OCI-LY7 (cell line): ENCODE measurements around the gene ITGA8. TPM values are rescaled to one million over a fixed set of nuclear protein-coding genes. Genes with fewer than 3 reads are reported as not detected.

ENCODE experiments used
- BruUV-seq: library from RNA; stranded (reverse); fragments of 400-500 nt; replicated peaks from 2 replicates; lab custom pipeline; 2021; lab: Mats Ljungman, UMichigan
- CTCF ChIA-PET: fragments of 300-600 bp; sonication (Branson Sonifier 250); formaldehyde crosslinking; loops from one replicate; lab custom pipeline; 2022; ENCODE audit warnings: antibody characterized with exemption; ENCODE audit not compliant: unreplicated experiment; lab: Charles Lee
- POLR2A ChIA-PET: fragments of 300-600 bp; sonication (Branson Sonifier 250); formaldehyde crosslinking; loops from one replicate; lab custom pipeline; 2022; ENCODE audit warnings: antibody characterized with exemption; lab: Charles Lee
- DNase-seq: peaks from one replicate; pipeline ENCODE4 v3.0.0-alpha.2; 2015; ENCODE audit warnings: low spot score
- H2AFZ ChIP-seq: fragments of 200-600 bp; sonication (generic), shearing (Covaris generic); 2 replicates; pipeline ENCODE4 v1.6.1; 2014; ENCODE audit warnings: mild to moderate bottlenecking, antibody characterized with exemption, low read length, moderate library complexity
- H3K27ac ChIP-seq: fragments of 200-600 bp; sonication (generic); 2 replicates; pipeline ENCODE4 v1.5.1; 2014; ENCODE audit warnings: mixed run types, low read depth, mild to moderate bottlenecking, moderate library complexity, low read length, inconsistent platforms; ENCODE audit not compliant: poor library complexity, severe bottlenecking
- H3K36me3 ChIP-seq: fragments of 200-600 bp; sonication (generic); 2 replicates; pipeline ENCODE4 v1.6.1; 2014; ENCODE audit warnings: mild to moderate bottlenecking, antibody characterized with exemption, low read length, moderate library complexity, mixed read lengths; ENCODE audit not compliant: insufficient read depth
- H3K4me1 ChIP-seq: fragments of 200-600 bp; sonication (generic); 2 replicates; pipeline ENCODE4 v1.5.1; 2014; ENCODE audit warnings: mild to moderate bottlenecking, low read length; ENCODE audit not compliant: insufficient read depth, poor library complexity, severe bottlenecking
- H3K4me2 ChIP-seq: fragments of 200-600 bp; sonication (generic); 2 replicates; pipeline ENCODE4 v1.6.1; 2014; ENCODE audit warnings: mild to moderate bottlenecking, low read length
- H3K4me3 ChIP-seq: fragments of 200-600 bp; sonication (generic); 2 replicates; pipeline ENCODE4 v1.5.1; 2014; ENCODE audit warnings: mild to moderate bottlenecking, low read depth, low read length; ENCODE audit not compliant: poor library complexity, severe bottlenecking
- H3K79me2 ChIP-seq: fragments of 200-600 bp; sonication (generic); 2 replicates; pipeline ENCODE4 v1.6.1; 2016; ENCODE audit warnings: low read depth, mild to moderate bottlenecking, low read length, moderate library complexity, mixed read lengths; ENCODE audit not compliant: insufficient read depth
- H3K9me2 ChIP-seq: fragments of 200-600 bp; sonication (generic); 2 replicates; pipeline ENCODE4 v1.6.1; 2016; ENCODE audit warnings: mild to moderate bottlenecking, low read length, mixed read lengths; ENCODE audit not compliant: insufficient read depth
- H3K9me3 ChIP-seq: fragments of 200-600 bp; sonication (generic); 2 replicates; pipeline ENCODE4 v1.6.1; 2014; ENCODE audit warnings: mild to moderate bottlenecking, mixed run types, low read length, mixed read lengths
- H4K20me1 ChIP-seq: fragments of 200-600 bp; sonication (generic); 2 replicates; pipeline ENCODE4 v1.6.1; 2014; ENCODE audit warnings: mild to moderate bottlenecking, antibody characterized with exemption, low read length, moderate library complexity, mixed read lengths; ENCODE audit not compliant: insufficient read depth
- CTCF ChIP-seq: fragments of 200-600 bp; sonication (generic); conservative IDR thresholded peaks from 2 replicates; pipeline ENCODE4 v1.5.1; 2014; ENCODE audit warnings: mild to moderate bottlenecking, antibody characterized with exemption, low read length, moderate library complexity, mixed read lengths
- EZH2phosphoT487 ChIP-seq: fragments of 200-600 bp; sonication (generic); IDR thresholded peaks from 2 replicates; pipeline ENCODE4 v1.6.1; 2018; ENCODE audit warnings: low read depth, borderline replicate concordance, mild to moderate bottlenecking, mixed run types, antibody characterized with exemption, low read length, moderate library complexity, mixed read lengths
- intact Hi-C: fragments of 100-400 bp; cut with micrococcal nuclease; formaldehyde crosslinking; loops from one replicate; pipeline ENCODE4 v1.10.0; 2022; ENCODE audit not compliant: unreplicated experiment
- total RNA-seq, 2 experiments: library from RNA; depleted of rRNA in 1 of 2; stranded (reverse); fragments of >200 nt in 1 of 2; shearing (Covaris generic) in 1 of 2; gene quantifications; 2 replicates each; pipeline ENCODE4 v1.2.3, GENCODE V29; 2014 to 2022

ITGA8 gene
- total RNA-seq, 2 experiments from 2014 or later = not detected

DNA sequence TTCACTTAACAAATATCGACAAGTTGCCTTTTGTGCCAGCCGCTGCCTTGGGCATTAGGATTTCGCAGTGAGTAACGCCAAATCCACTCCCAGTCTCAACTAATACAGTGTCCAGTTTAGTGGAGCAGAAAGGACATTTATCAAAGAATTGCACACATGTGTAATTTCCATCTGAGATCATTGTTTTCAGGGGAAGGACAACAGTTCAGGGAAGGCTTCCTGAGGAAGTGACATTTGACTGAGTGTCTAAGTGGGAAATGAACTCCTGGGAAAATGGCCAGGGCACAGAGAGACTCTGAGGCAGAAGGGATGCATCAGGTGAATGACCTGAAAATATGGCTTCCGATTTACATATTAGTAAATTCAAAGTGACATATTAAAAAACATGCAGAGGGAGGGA is 89.4 kb downstream of the ITGA8 start:
- no peak for DNase-seq
- TF ChIP-seq CTCF = no peak
- TF ChIP-seq EZH2phosphoT487 = no peak
- Histone ChIP-seq H4K20me1 (no peaks in the 10 kb centered on the region), H3K4me2 (no peak overlapping the region), H3K27ac (no peak overlapping the region), H3K4me3 (no peak overlapping the region), H3K36me3 (no peaks in the 10 kb centered on the region), H3K9me2 (no peaks in the 10 kb centered on the region), H3K79me2 (no peaks in the 10 kb centered on the region), H3K4me1 (no peaks in the 10 kb centered on the region), H3K9me3 (no peaks in the 10 kb centered on the region), H2AFZ (no peak overlapping the region)
- CTCF ChIA-PET = no interaction called here
- no TSS peak for BruUV-seq
- intact Hi-C loops = no loop called here
- POLR2A ChIA-PET = no interaction called here

DNA sequence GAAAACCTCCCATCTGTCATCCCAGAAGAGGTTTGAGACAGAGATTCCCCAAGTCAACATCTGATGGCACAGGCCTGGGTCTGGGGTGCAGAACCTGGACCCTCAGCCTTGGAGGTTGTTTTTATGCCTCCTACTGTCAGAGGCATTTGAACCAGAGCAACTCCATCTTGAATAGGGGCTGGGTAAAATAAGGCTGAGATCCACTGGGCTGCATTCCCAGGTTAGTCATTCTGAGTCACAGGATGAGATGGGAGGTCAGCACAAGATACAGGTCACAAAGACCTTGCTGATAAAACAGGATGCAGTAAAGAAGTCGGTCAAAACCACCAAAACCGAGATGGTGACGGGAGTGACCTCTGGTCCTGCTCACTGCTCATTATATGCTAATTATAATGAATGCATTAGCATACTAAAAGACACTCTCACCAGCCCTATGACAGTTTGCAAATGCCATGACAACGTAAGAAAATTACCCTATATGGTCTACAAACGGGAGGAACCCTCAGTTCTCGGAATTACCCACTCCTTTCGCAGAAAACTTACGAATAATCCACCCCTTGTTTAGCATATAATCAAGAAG is 92.0 kb downstream of the ITGA8 start:
- no peak for DNase-seq
- no peaks in the 10 kb centered on the region for H4K20me1 ChIP-seq
- no peak overlapping the region for H2AFZ ChIP-seq
- intact Hi-C loops = no loop called here
- H3K9me3 ChIP-seq = no peaks in the 10 kb centered on the region
- no peaks in the 10 kb centered on the region for H3K79me2 ChIP-seq
- H3K4me1 ChIP-seq = no peaks in the 10 kb centered on the region
- TF ChIP-seq CTCF (no peak), EZH2phosphoT487 (no peak)
- H3K4me2 ChIP-seq = no peak overlapping the region
- BruUV-seq = no TSS peak
- H3K4me3 ChIP-seq = no peak overlapping the region
- CTCF ChIA-PET = no interaction called here
- H3K27ac ChIP-seq = no peak overlapping the region
- no peaks in the 10 kb centered on the region for H3K9me2 ChIP-seq
- POLR2A ChIA-PET = no interaction called here
- no peaks in the 10 kb centered on the region for H3K36me3 ChIP-seq

DNA sequence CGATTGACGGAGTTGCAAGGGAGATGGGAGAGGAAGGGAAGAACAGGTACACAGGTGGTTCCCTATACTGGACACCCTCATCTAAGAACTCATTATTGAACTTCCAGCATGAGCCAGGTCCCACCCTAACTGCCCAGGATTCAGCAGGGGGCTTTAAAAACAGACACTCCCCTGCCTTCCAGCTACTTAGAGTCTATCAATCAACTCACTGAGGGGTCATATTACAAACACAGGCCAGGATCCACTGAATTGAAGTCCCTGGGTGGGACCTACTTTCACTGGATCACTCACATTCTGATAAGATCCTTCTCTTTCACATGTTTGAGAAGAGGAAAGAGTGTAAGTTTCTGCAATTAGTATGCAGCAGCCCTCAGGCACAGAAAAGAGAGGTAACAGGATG is 92.8 kb downstream of the ITGA8 start:
- CTCF ChIA-PET = no interaction called here

More for the DNA sequence above, 92.8 kb downstream of the ITGA8 start:
- Histone ChIP-seq H3K4me2 (no peak overlapping the region), H4K20me1 (no peaks in the 10 kb centered on the region), H3K4me1 (no peaks in the 10 kb centered on the region), H3K79me2 (no peaks in the 10 kb centered on the region), H3K9me2 (no peaks in the 10 kb centered on the region), H3K36me3 (no peaks in the 10 kb centered on the region), H3K4me3 (no peak overlapping the region), H3K9me3 (no peaks in the 10 kb centered on the region), H3K27ac (no peak overlapping the region), H2AFZ (no peak overlapping the region)
- DNase-seq = no peak
- TF ChIP-seq CTCF = no peak
- no peak for TF ChIP-seq EZH2phosphoT487
- no TSS peak for BruUV-seq
- intact Hi-C loops = no loop called here
- POLR2A ChIA-PET = no interaction called here
